ENCODE results near the gene UGT1A10.
A peak's percentile ranks its signal among the peaks of the same experiment; 100 is the strongest.

Gene UGT1A10

GRCh38 chr2:233656443-233656842 lies 20.2 kb downstream of the UGT1A10 start:
- DNase-seq, result no peak

DNA sequence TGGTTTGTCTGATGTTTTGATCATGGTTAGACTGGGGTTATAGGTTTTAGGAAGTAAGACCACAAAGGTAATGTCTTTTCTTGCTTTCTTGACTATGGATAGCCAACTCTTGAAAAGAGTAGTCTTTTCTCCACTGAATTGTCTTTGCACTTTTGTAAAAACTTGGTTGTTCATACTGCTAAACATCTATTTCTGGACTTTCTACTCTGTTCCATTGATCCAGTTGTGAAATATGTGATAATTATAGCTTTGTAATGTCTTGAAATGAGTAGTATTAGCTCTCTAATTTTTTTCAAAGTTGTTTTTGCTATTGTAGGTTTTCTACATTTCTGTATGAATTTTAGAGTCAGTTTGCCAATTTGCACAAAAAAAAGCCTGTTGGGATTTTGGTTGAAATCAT lies 22.4 kb downstream of the UGT1A10 start:
- DNase-seq, result no peak

GRCh38 chr2:233663911-233664310 lies 27.7 kb downstream of the UGT1A10 start:
- DNase-seq, result no peak

DNA sequence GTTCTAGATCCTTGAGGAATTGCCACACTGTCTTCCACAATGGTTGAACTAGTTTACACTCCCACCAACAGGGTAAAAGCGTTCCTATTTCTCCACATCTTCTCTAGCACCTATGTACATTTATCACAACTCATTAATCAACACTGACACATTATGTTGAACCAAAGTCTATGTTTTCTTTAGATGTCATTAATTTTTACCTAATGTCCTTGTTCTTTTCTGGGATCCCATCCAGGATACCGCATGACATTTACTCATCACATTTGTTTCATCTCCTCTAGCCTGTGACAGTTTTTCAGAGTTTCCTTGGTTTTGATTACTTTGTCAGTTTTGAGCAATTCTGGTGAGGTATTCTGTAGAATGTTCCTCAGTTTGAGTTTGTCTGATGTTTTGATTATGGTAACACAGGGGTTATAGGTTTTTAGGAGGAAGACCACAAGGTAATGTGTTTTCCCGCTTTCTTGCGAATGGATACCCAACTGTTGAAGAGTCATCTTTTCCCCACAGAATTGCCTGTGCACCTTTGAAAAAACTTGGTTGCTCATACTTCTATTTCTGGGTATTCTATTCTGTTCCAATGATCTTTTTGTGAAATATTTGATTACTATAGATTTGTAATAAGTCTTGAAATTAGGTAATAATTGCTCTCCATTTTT lies 32.5 kb downstream of the UGT1A10 start:
- DNase-seq, result no peak

DNA sequence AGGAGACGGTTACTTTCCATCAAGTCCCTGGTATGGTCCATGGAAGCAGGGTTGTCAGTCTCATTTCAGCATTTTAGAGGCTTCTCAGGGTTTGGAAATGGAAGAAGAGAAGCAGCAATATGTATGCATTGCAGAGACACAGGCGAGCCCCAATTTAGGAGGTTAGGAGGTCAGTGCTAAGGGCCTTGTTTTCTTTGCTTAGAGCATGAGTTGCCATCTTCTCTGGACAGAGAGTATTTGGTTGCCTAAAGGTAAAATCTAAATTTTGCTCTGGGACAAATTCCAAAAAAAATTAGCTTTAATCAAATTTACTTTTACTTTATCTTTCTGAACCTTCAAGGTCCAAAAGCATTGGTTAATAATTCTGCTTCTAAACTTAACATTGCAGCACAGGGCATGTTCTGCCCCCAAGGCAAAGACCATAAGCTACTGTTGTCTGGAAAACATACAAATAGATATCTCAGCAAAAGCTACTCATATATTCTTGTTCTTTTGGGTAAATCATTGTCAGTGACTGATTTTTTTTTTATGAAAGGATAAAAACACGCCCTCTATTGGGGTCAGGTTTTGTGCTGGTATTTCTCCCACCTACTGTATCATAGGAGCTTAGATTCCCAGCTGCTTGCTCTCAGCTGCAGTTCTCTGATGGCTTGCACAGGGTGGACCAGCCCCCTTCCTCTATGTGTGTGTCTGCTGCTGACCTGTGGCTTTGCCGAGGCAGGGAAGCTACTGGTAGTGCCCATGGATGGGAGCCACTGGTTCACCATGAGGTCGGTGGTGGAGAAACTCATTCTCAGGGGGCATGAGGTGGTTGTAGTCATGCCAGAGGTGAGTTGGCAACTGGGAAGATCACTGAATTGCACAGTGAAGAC lies 35.3 kb downstream of the UGT1A10 start, which contains the start of gene UGT1A9:
Gene UGT1A9 (plus strand): TSS at position 609 of the 872 bp plus-strand sequence. CDS start 37 bp downstream, at position 646.
- DNase-seq, result no peak

DNA sequence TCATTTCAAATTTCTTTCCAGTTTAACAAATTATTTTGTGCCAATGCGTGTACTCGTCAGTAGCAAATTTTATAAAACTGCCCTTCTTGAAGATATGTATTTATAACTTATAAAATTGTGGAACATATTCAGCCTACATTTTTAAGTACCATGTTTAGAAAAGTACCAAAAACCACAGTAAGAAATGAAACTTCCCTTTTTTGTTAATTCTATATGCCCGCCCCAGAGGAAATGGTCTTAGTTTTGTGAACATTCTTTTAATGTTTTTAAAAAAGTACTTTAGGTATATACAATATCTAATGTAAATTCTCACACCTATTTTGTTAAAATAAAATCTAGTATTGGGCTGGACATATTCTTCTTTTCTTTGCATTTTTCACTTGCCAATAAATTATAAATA lies 36.6 kb downstream of the UGT1A10 start:
- DNase-seq, result no peak

- DNase-seq, result no peak
These were observed 37.6 kb downstream of the UGT1A10 start for GRCh38 chr2:233673896-233674295.

DNA sequence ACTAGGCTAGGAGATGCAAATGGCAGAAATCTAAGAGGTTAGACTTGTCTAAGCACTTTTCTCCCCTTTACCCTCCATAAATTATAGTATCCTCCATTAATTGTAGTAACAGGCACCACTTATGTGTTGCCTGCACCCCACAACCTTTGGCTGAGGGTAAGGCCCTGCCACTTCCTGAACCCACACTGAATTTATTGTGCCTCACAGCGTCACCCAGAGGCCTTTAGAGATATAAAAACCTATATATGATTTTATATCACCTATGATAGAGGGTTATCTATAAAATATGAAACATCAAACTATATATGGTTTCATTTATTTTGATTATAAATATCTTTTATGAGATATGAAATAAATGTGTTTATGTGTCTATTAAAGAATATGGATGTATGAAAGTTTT lies 38.1 kb downstream of the UGT1A10 start:
- no peak for DNase-seq

- DNase-seq, result no peak
These were observed 38.7 kb downstream of the UGT1A10 start for GRCh38 chr2:233674995-233675394.

- DNase-seq, result no peak
These were observed 39.8 kb downstream of the UGT1A10 start for GRCh38 chr2:233676046-233676445.

- no peak for DNase-seq
These were observed 42.9 kb downstream of the UGT1A10 start for GRCh38 chr2:233679196-233679595.

- peak; percentile 36 for DNase-seq
These were observed 44.3 kb downstream of the UGT1A10 start for GRCh38 chr2:233680361-233681045.

DNA sequence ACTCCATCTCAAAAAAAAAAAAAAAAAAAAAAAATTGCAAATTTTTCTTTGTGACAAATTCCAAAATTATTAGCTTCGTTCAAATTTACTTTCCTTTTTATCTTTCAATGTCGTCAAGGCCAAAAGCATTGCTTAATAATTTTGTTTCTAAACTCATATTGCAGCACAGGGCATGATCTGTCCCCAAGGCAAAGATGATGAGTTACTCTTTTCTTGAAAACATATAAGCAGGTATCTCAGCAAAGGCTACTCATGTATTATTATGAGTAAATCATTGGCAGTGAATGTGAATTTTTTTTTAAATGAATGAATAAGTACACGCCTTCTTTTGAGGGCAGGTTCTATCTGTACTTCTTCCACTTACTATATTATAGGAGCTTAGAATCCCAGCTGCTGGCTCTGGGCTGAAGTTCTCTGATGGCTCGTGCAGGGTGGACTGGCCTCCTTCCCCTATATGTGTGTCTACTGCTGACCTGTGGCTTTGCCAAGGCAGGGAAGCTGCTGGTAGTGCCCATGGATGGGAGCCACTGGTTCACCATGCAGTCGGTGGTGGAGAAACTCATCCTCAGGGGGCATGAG lies 45.4 kb downstream of the UGT1A10 start, which contains the start of gene UGT1A7:
Gene UGT1A7 (plus strand): TSS at position 381 of the 579 bp plus-strand sequence. CDS start 37 bp downstream, at position 418.
- no peak for DNase-seq

DNA sequence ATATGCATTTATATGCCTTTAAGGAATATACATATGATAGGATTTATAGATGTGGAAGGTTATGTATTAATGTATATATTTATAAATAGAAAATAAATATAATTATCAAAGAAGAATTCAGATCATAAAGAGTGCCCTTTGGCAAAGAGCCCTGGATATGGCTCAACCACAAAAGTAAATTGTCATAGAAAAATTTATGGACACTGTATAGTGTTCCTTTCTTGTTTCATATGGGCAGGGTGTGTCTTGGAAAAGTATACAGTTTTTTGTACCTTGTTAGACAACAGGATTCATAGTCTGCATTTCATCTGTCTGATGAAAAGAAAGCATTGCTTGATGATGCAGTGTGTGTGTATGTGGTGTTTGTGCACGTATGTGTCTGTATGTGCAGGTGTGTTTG lies 48.4 kb downstream of the UGT1A10 start:
- DNase-seq, result no peak

GRCh38 chr2:233686928-233687327 lies 50.7 kb downstream of the UGT1A10 start:
- DNase-seq, result no peak

DNA sequence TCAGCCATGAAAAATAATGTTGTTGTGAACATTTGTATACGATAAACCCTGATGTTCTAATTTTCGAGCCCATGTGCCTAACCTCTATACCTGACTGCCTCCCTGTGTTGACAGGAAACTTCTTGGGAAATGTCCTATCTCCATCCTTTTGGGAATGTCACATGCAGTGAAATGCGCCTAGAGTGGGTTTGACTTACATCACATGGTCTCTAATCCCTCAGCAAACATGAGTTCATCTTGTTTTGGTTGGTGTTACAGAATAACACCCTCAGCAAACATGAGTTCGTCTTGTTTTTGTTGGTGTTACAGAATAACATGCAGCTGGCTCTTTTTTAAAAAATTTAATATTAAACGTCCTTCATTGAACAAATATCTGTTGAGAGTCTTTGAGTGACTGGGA lies 52.1 kb downstream of the UGT1A10 start:
- DNase-seq, result no peak

DNA sequence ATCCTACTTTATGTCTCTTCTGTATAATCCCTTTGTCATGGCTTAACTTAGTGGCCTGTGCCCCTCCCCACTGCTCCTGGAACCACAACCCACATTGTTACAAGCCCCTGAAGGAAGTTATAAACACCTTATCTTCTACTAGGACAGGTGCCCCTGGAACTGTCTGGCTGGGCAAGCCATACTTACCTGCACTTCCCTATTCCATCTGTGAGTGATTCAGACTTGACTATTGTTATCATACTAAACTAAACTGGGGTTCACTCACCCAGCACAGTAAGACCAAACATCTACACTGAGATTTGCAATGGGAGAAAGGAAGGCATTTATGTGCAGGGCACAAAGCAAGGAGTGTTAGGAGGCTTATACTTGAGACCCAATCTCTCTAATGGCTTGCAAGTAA lies 52.8 kb downstream of the UGT1A10 start:
- no peak for DNase-seq

- no peak for DNase-seq
These were observed 53.3 kb downstream of the UGT1A10 start for GRCh38 chr2:233689501-233689900.

DNA sequence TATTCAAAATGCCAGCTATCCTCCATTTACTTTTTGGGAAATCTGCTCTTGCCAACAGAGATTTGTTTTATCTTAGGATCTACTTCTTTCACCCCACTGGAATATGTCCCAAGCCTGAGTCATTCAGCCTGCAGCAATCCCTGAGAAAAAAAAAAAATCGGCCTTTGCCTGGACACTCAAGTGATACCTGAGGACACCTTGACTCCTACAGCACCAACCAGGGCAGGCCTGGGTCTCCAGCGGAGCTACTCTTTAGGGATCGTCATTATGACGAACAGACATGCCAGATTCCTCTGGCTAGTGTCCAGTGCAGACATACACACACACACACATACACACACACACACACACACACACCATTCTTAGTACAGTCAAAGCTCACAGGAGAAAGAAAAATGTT lies 54.2 kb downstream of the UGT1A10 start:
- DNase-seq, result no peak

DNA sequence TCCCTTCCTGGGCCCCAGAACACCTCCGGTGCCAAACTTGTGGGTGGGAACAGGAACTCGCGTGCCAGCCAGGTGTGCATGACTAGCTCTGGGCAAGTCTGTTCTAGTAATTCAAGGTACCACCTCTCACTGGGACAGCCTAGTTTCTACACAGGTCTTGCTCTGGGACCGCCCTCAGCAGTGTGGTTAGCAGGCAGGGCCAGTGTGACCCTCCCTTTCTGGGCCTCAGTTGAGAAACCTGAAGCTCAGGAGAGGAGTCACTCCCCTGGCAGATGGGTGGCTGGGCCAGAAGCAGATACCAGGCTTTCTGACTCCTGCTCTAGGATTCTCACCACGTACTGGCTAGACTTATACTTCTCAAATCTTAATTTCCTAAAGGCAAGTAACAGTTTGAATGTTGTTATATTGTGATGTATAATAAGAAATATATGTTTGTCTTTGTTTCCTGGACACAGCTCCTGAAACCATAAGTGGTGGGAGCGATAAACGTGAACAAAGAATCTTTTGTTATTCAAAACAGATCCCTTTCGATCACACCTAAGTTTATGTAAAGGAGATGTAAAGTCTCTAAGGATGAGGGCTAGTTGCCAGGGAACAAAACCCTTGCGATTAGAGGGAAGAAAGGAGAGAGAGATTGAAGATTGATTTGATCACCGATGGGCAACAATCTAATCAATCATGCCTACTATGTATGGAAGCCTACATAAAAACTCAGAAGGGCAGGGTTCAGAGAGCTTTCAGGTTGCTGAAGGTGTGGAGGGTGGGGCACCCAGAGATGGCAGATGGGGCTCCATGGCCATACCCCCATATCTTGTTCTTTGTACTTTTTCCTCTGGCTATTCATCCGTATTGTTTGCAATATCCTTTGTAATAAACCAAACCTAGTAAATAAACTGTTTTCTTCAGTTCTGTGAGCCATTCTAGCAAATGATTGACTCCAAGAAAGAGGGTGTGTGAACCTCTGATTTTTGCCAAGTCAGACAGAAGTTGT lies 55.5 kb downstream of the UGT1A10 start:
- no peak for DNase-seq

DNA sequence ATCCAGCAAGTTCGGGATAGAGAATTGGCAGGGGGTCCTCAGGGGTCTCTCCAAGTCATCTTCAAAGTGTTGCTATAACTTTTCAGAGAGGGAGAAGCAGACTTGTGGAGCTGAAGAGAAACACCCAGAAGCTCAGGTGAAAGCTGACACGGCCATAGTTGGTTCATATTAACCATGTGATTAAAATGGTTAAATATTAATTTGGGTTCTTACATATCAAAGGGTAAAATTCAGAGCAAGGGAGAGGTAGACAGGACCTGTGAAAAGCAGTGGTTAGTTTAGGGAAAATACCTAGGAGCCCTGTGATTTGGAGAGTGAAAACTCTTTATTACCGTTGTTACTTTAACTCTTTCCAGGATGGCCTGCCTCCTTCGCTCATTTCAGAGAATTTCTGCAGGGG lies 56.4 kb downstream of the UGT1A10 start, which contains the start of gene UGT1A6:
Gene UGT1A6 (plus strand): TSS at position 243 of the 400 bp plus-strand sequence. CDS start 115 bp downstream, at position 358.
- DNase-seq, result no peak

GRCh38 chr2:233693963-233694362 lies 57.7 kb downstream of the UGT1A10 start:
- no peak for DNase-seq

All from inflammatory macrophage treated with lipopolysaccharide for 4 hours (primary cell).